IMR-90 (cell line): ENCODE data around the gene WDR91. TPM values are rescaled to one million over a fixed set of nuclear protein-coding genes. Genes with fewer than 3 reads are reported as not detected.

Source experiments
- ATAC-seq: fragments of 200-7000 bp; cut with Tn5 transposase; 2 replicates; pipeline ENCODE4 v1.9.1; 2020; ENCODE audit warnings: low read depth, mild to moderate bottlenecking, moderate library complexity
- BruUV-seq: library from RNA; stranded (reverse); fragments of 400-500 nt; replicated peaks from 2 replicates; lab custom pipeline; 2021; lab: Mats Ljungman, UMichigan
- CTCF ChIA-PET: fragments of 300-600 bp; formaldehyde crosslinking; extraction: SDS; loops from one replicate; lab custom pipeline; 2021; ENCODE audit warnings: antibody characterized with exemption; lab: Yijun Ruan, JAX
- POLR2A ChIA-PET: fragments of 300-600 bp; sonication (Branson Sonifier 250); formaldehyde crosslinking; loops from one replicate; lab custom pipeline; 2022; ENCODE audit warnings: antibody characterized with exemption; ENCODE audit not compliant: unreplicated experiment; lab: Charles Lee
- DNase-seq: peaks from one replicate; pipeline ENCODE4 v3.0.0; 2013
- H2AFZ ChIP-seq: replicated peaks from 2 replicates; pipeline ENCODE3; 2013; ENCODE audit warnings: low read length, mild to moderate bottlenecking; ENCODE audit not compliant: poor library complexity
- H2AK5ac ChIP-seq: 2 replicates; pipeline ENCODE4 v1.6.1; 2013; ENCODE audit warnings: low read depth, low read length, inconsistent platforms
- H2AK9ac ChIP-seq: replicated peaks from 2 replicates; pipeline ENCODE3; 2013; ENCODE audit warnings: mild to moderate bottlenecking, low read depth, low read length, moderate library complexity; ENCODE audit not compliant: poor library complexity
- H2BK120ac ChIP-seq: 2 replicates; pipeline ENCODE4 v1.6.1; 2013; ENCODE audit warnings: low read depth, low read length, inconsistent platforms
- H2BK15ac ChIP-seq: 3 replicates; pipeline ENCODE4 v1.6.1; 2013; ENCODE audit warnings: low read depth, low read length, inconsistent platforms
- H2BK20ac ChIP-seq: 2 replicates; pipeline ENCODE4 v1.6.1; 2013; ENCODE audit warnings: low read depth, mild to moderate bottlenecking, inconsistent platforms, low read length, moderate library complexity
- H2BK5ac ChIP-seq: 2 replicates; pipeline ENCODE4 v1.6.1; 2013; ENCODE audit warnings: mild to moderate bottlenecking, low read depth, low read length, inconsistent platforms; ENCODE audit not compliant: poor library complexity, severe bottlenecking
- H3K14ac ChIP-seq: replicated peaks from 2 replicates; pipeline ENCODE4 v1.6.1; 2013; ENCODE audit warnings: low read depth, low read length, inconsistent platforms
- H3K18ac ChIP-seq: 2 replicates; pipeline ENCODE4 v1.6.1; 2013; ENCODE audit warnings: low read depth, low read length, control low read depth
- H3K23ac ChIP-seq: 2 replicates; pipeline ENCODE4 v1.6.1; 2013; ENCODE audit warnings: low read depth, low read length, inconsistent platforms
- H3K27ac ChIP-seq: 2 replicates; pipeline ENCODE4 v1.5.1; 2013; ENCODE audit warnings: mild to moderate bottlenecking, control low read depth, low read length; ENCODE audit not compliant: insufficient read depth
- H3K27me3 ChIP-seq: 2 replicates; pipeline ENCODE4 v1.6.1; 2013; ENCODE audit warnings: low read length; ENCODE audit not compliant: control insufficient read depth, insufficient read depth
- H3K36me3 ChIP-seq: 2 replicates; pipeline ENCODE4 v1.6.1; 2013; ENCODE audit warnings: low read length, mixed read lengths; ENCODE audit not compliant: control insufficient read depth, insufficient read depth
- H3K4ac ChIP-seq: 2 replicates; pipeline ENCODE4 v1.6.1; 2013; ENCODE audit warnings: low read depth, low read length, inconsistent platforms
- H3K4me1 ChIP-seq: 2 replicates; pipeline ENCODE4 v1.6.1; 2013; ENCODE audit warnings: low read length, mixed read lengths; ENCODE audit not compliant: control insufficient read depth, insufficient read depth
- H3K4me2 ChIP-seq: 2 replicates; pipeline ENCODE4 v1.6.1; 2013; ENCODE audit warnings: low read depth, mild to moderate bottlenecking, control low read depth, low read length, moderate library complexity
- H3K4me3 ChIP-seq: 2 replicates; pipeline ENCODE4 v1.5.1; 2013; ENCODE audit warnings: low read depth, mild to moderate bottlenecking, control low read depth, low read length, moderate library complexity; ENCODE audit not compliant: insufficient read depth
- H3K56ac ChIP-seq: 2 replicates; pipeline ENCODE4 v1.6.1; 2013; ENCODE audit warnings: low read length, inconsistent platforms; ENCODE audit not compliant: insufficient read depth; ENCODE audit errors: extremely low read depth
- H3K79me1 ChIP-seq, 2 experiments: 2 replicates each; pipeline ENCODE4 v1.6.1; 2013; ENCODE audit warnings: low read length in 2 of 2, inconsistent platforms in 1 of 2, low read depth in 1 of 2
- H3K9ac ChIP-seq: 2 replicates; pipeline ENCODE4 v1.6.1; 2013; ENCODE audit warnings: low read depth, low read length, control low read depth
- H3K9me1 ChIP-seq: 2 replicates; pipeline ENCODE4 v1.6.1; 2013; ENCODE audit warnings: low read length, inconsistent platforms; ENCODE audit not compliant: insufficient read depth
- H3K9me3 ChIP-seq: 2 replicates; pipeline ENCODE4 v1.6.1; 2013; ENCODE audit warnings: low read length; ENCODE audit not compliant: control insufficient read depth, insufficient read depth
- H4K20me1 ChIP-seq: 2 replicates; pipeline ENCODE4 v1.6.1; 2013; ENCODE audit warnings: low read length, inconsistent platforms; ENCODE audit not compliant: insufficient read depth
- H4K5ac ChIP-seq: 2 replicates; pipeline ENCODE4 v1.6.1; 2013; ENCODE audit warnings: mild to moderate bottlenecking, low read depth, low read length, control low read depth
- H4K8ac ChIP-seq, 2 experiments: 2 replicates each; pipeline ENCODE4 v1.6.1; 2013; ENCODE audit warnings: low read depth in 2 of 2, low read length in 2 of 2, control low read depth in 1 of 2, inconsistent platforms in 1 of 2
- H4K91ac ChIP-seq: 2 replicates; pipeline ENCODE4 v1.6.1; 2013; ENCODE audit warnings: low read depth, low read length, inconsistent platforms; ENCODE audit not compliant: insufficient read depth
- CEBPB ChIP-seq: IDR thresholded peaks from 2 replicates; pipeline ENCODE4 v1.6.1; 2012; ENCODE audit warnings: low read depth, low read length, improper control_type of control experiment
- CHD1 ChIP-seq: IDR thresholded peaks from 2 replicates; pipeline ENCODE4 v1.6.1; 2012; ENCODE audit warnings: low read depth, low read length, improper control_type of control experiment
- ELK1 ChIP-seq: fragments of 150-350 bp; IDR thresholded peaks from 2 replicates; pipeline ENCODE4 v1.6.1; 2016; ENCODE audit warnings: low read depth, mild to moderate bottlenecking, low read length, moderate library complexity, borderline replicate concordance
- MXI1 ChIP-seq: IDR thresholded peaks from 2 replicates; pipeline ENCODE4 v1.6.1; 2012; ENCODE audit warnings: low read depth, mild to moderate bottlenecking, low read length, moderate library complexity, borderline replicate concordance
- SMC3 ChIP-seq: fragments of 150-350 bp; IDR thresholded peaks from 2 replicates; pipeline ENCODE4 v1.6.1; 2016; ENCODE audit warnings: low read depth, mild to moderate bottlenecking, antibody characterized with exemption, low read length, moderate library complexity
- WGBS, 2 experiments: methylation state at CpG; one replicate each; pipeline versions ENCODE4 v1.1.5 to v1.1.7; 2013; ENCODE audit warnings: missing lambda C conversion rate in 2 of 2; ENCODE audit not compliant: insufficient read length in 1 of 2; ENCODE audit errors: extremely low coverage in 2 of 2; 5-methylcytosine and 5-hydroxymethylcytosine counted together
- dilution Hi-C: fragments of 300-500 bp; cut with HindIII; formaldehyde crosslinking; loops from one replicate; pipeline ENCODE4 v1.14.3; 2018; ENCODE audit warnings: low sequenced_read_pairs; ENCODE audit not compliant: unreplicated experiment
- in situ Hi-C: fragments of 300-500 bp; cut with MboI; formaldehyde crosslinking; loops from 3 replicates; pipeline ENCODE4 v1.14.3; 2019; ENCODE audit warnings: low sequenced_read_pairs, inconsistent platforms, mixed read lengths
- intact Hi-C: fragments of 100-400 bp; cut with micrococcal nuclease; formaldehyde crosslinking; loops from 2 replicates; pipeline ENCODE4 v1.10.0; 2022
- polyA plus RNA-seq, 3 experiments: library from polyadenylated mRNA; depleted of rRNA; stranded (reverse); fragments of >200 nt; gene quantifications; 2 replicates each; pipeline ENCODE4 v1.2.3, GENCODE V29; 2012; ENCODE audit warnings: low replicate concordance in 1 of 3
- total RNA-seq: library from RNA; depleted of rRNA; stranded (reverse); fragments of >200 nt; gene quantifications from 2 replicates; pipeline ENCODE4 v1.2.3, GENCODE V29; 2012

Gene WDR91
- total and polyA plus RNA-seq, 2 of the 4 experiments (the other 2 are of a cell fraction), result 5.2 to 10.3 TPM

- in situ Hi-C loops (no loop called here), intact Hi-C loops (loop anchor here (1.0 to 5.0 kb wide), 3 partner anchors 41 to 301 kb away; partner anchors contain the start of genes AGBL3, CNOT4 and CYREN), dilution Hi-C loops (no loop called here)
- ChIA-PET POLR2A (no interaction called here), CTCF (no interaction called here)
- H3K18ac ChIP-seq, result no peak overlapping the region
- peaks cover 2% of the 10 kb centered on the region; the same call in 1 of the 2 replicates for H3K36me3 ChIP-seq
- H2AK5ac ChIP-seq, result no peak overlapping the region; the same call in 1 of the 2 replicates
- H2BK120ac ChIP-seq, result no peak overlapping the region
- peak overlapping the region; percentile 76 for H2BK5ac ChIP-seq
- no peaks in the 10 kb centered on the region for H4K20me1 ChIP-seq
- ATAC-seq (peak; percentile 16), DNase-seq (no peak)
- H2BK15ac ChIP-seq, result no peak overlapping the region
- H3K9ac ChIP-seq, result peak overlapping the region; percentile 87
- peaks cover 4 to 29% of the 10 kb centered on the region in 2 experiments; a peak in 3 of 4 replicates for H3K79me1 ChIP-seq
- no peak overlapping the region for H2BK20ac ChIP-seq
- peak overlapping the region; percentile 77 for H2AK9ac ChIP-seq
- H3K4ac ChIP-seq, result peak overlapping the region; percentile 42
- H3K4me3 ChIP-seq, result peak overlapping the region; percentile 92
- H4K91ac ChIP-seq, result no peak overlapping the region
- peak overlapping the region; percentile 80 for H3K27ac ChIP-seq
- no peaks in the 10 kb centered on the region for H3K27me3 ChIP-seq
- H3K9me3 ChIP-seq, result no peaks in the 10 kb centered on the region
- peak overlapping the region; percentile 88 for H3K14ac ChIP-seq
- H3K4me1 ChIP-seq, result 0 out of 2 replicates have a peak, but pooled peaks cover 3% of the 10 kb centered on the region
- peak overlapping the region; percentile 94 for H3K23ac ChIP-seq
- no peak overlapping the region for H4K5ac ChIP-seq
- no peak for TF ChIP-seq SMC3
- no peak for TF ChIP-seq CEBPB
- TF ChIP-seq CHD1, result 0 out of 2 replicates have a peak, but pooled peaks have one; percentile 77
- no peak for TF ChIP-seq ELK1
- no peak for TF ChIP-seq MXI1
- H3K9me1 ChIP-seq, result peaks cover 3% of the 10 kb centered on the region; the same call in 1 of the 2 replicates
- BruUV-seq, result no TSS peak
- peak overlapping the region in 1 of 2 experiments; percentile 1; a peak in 1 of 4 replicates for H4K8ac ChIP-seq
- H2AFZ ChIP-seq, result peak overlapping the region; percentile 100
- WGBS, 2 experiments, result 0% methylated on average over 2 of the region's 13 CpGs; no CpG with 5 or more reads in 1 of the 2 experiments
- H3K4me2 ChIP-seq, result peak overlapping the region; percentile 83
- H3K56ac ChIP-seq, result peak overlapping the region; percentile 44; the same call in 1 of the 2 replicates
These were observed 493 bp downstream of the WDR91 start for GRCh38 chr7:135210888-135211178.
